Measurements from ENCODE around the gene E2F1. TPM values are rescaled to one million over a fixed set of nuclear protein-coding genes. Genes with fewer than 3 reads are reported as not detected.
A peak's percentile ranks its signal among the peaks of the same experiment; 100 is the strongest.

The E2F1 gene
- total and polyA plus RNA-seq, 4 donors: 3.4 to 11.4 (median 10.3) TPM

DNA sequence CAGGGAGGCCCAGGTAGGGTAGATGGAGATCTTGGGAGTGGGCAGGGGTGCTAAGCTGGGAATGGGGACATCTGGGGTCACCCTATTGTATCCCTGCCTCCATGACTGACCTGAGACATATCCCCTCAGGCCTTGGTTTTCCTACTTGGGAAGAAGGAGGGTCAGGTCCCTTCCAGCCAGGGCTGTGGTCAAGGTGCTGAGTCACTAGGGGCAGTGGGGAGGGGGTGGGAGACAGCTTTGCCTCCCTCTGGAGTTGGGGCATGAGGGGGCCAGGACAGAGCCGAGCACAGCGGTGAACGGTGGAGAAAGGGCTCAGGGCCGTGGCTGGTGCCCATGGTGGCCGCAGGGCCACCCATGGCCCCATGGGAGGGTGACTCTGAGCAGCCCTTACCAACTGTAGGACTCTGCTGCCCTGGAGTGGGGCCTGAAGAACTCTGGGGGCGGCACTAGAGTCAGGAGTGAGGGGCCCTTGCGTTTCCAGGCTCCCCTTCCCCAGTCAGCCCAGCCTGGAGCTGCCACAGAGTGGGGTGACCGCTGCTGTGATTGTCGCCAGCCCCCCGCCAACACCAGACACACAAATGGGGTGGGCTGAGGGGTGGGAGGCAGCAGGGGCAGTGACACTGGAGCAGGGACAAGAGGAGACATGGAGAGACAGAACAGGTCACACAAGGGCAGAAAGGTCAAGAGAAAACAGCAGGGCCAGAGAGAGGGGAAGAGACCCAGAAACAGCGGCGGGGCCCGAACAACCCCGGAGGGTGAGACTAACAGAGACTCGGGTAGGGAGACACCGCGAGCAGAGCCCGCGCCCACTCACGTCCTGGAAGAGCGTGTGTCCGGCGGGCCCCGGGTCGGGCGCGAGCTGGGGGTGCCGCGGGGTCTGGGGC is 12.5 kb downstream of the E2F1 start:
- Histone ChIP-seq H3K4me1 (ENCODE audit: control insufficient read depth, insufficient read depth, low read length) (peaks cover 44% of the 10 kb centered on the region), H3K4me3 (ENCODE audit: low read depth, low read length) (peak overlapping the region; percentile 57), H3K27me3 (ENCODE audit: control insufficient read depth, insufficient read depth, low read length) (no peaks in the 10 kb centered on the region), H3K27ac (ENCODE audit: low read depth, low read length) (no peak overlapping the region), H3K36me3 (ENCODE audit: control insufficient read depth, insufficient read depth, low read length) (peaks cover 47% of the 10 kb centered on the region), H3K9me3 (ENCODE audit: control insufficient read depth, insufficient read depth, low read length) (no peaks in the 10 kb centered on the region)
- WGBS (ENCODE audit: insufficient coverage): 10% methylated on average over 25 of the region's 29 CpGs
- no peak for DNase-seq (ENCODE audit: low read depth in 4 of 6, low spot score in 6 of 6)

DNA sequence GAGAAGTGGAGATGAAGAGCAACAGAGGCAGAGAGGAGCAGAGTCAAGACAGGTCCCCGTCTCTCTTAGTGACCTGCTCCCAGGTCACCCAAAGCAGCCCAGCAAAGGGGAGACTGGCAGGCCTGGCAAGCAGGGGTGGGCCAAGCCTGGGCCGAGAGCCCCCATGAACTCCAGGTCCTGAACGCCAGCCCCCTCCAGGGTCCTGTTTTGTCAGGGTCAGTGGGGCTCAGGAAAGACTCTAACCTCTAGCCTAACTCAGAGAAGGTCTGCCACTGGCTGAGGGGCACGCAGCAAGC is 13.1 kb downstream of the E2F1 start:
- peak overlapping the region; percentile 57 for H3K4me3 ChIP-seq (ENCODE audit: low read depth, low read length)
- no peaks in the 10 kb centered on the region for H3K9me3 ChIP-seq (ENCODE audit: control insufficient read depth, insufficient read depth, low read length)
- peaks cover 50% of the 10 kb centered on the region for H3K4me1 ChIP-seq (ENCODE audit: control insufficient read depth, insufficient read depth, low read length)
- H3K27me3 ChIP-seq (ENCODE audit: control insufficient read depth, insufficient read depth, low read length): no peaks in the 10 kb centered on the region
- DNase-seq (ENCODE audit: low read depth in 4 of 6, low spot score in 6 of 6): no peak
- peaks cover 41% of the 10 kb centered on the region for H3K36me3 ChIP-seq (ENCODE audit: control insufficient read depth, insufficient read depth, low read length)
- no peak overlapping the region for H3K27ac ChIP-seq (ENCODE audit: low read depth, low read length)
- 70% methylated on average over 3 of the region's 4 CpGs for WGBS (ENCODE audit: insufficient coverage)

- peaks cover 55% of the 10 kb centered on the region for H3K4me1 ChIP-seq (ENCODE audit: control insufficient read depth, insufficient read depth, low read length)
- DNase-seq (ENCODE audit: low read depth in 4 of 6, low spot score in 6 of 6): peak in 1 of 6 donors; percentile 28
- H3K27me3 ChIP-seq (ENCODE audit: control insufficient read depth, insufficient read depth, low read length): no peaks in the 10 kb centered on the region
- H3K4me3 ChIP-seq (ENCODE audit: low read depth, low read length): peak overlapping the region; percentile 57
- WGBS (ENCODE audit: insufficient coverage): 42% methylated on average over 13 of the region's 17 CpGs
- peaks cover 43% of the 10 kb centered on the region for H3K36me3 ChIP-seq (ENCODE audit: control insufficient read depth, insufficient read depth, low read length)
- no peaks in the 10 kb centered on the region for H3K9me3 ChIP-seq (ENCODE audit: control insufficient read depth, insufficient read depth, low read length)
- H3K27ac ChIP-seq (ENCODE audit: low read depth, low read length): no peak overlapping the region
Observed at GRCh38 chr20:33672426-33673113, 13.6 kb downstream of the E2F1 start.

DNA sequence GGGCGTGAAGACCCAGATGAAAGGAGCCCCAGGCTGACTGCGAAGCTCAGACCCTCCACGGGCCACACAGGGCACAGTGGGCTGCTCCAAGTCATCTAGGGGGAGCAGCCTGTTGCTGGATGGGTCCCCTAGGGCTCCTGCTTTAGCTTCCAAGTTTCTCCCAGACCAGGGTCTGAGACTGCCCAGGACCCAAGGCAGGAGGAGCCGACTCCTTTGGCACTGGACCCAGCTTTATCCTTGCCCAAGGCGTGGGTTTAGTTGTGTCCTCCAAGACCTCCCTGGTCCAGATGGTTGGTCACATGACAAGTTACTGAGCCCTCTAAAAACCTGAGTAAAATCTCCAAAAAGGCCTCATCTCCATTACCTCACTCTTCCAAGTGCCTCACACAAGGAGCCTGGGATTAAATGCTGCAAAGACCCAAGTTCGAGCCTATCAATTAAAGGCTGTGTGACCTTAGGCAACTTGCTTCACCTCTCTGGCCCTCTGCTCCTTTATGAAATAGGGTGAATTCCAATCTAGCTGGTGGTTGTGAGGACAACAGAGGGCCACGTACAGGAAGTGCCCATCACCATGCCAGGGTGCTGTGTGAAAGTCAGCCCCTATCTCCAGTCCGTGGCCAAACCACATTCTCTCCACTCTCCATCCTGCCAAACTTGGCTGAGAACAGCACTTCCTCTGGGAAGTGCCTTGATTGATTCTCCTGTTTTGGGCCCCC is 14.5 kb downstream of the E2F1 start:
- Histone ChIP-seq H3K4me1 (ENCODE audit: control insufficient read depth, insufficient read depth, low read length) (peaks cover 60% of the 10 kb centered on the region), H3K36me3 (ENCODE audit: control insufficient read depth, insufficient read depth, low read length) (peaks cover 41% of the 10 kb centered on the region), H3K4me3 (ENCODE audit: low read depth, low read length) (no peak overlapping the region), H3K9me3 (ENCODE audit: control insufficient read depth, insufficient read depth, low read length) (no peaks in the 10 kb centered on the region), H3K27me3 (ENCODE audit: control insufficient read depth, insufficient read depth, low read length) (no peaks in the 10 kb centered on the region), H3K27ac (ENCODE audit: low read depth, low read length) (no peak overlapping the region)
- WGBS (ENCODE audit: insufficient coverage): 72% methylated on average over 6 of the region's 8 CpGs
- no peak for DNase-seq (ENCODE audit: low read depth in 4 of 6, low spot score in 6 of 6)

DNA sequence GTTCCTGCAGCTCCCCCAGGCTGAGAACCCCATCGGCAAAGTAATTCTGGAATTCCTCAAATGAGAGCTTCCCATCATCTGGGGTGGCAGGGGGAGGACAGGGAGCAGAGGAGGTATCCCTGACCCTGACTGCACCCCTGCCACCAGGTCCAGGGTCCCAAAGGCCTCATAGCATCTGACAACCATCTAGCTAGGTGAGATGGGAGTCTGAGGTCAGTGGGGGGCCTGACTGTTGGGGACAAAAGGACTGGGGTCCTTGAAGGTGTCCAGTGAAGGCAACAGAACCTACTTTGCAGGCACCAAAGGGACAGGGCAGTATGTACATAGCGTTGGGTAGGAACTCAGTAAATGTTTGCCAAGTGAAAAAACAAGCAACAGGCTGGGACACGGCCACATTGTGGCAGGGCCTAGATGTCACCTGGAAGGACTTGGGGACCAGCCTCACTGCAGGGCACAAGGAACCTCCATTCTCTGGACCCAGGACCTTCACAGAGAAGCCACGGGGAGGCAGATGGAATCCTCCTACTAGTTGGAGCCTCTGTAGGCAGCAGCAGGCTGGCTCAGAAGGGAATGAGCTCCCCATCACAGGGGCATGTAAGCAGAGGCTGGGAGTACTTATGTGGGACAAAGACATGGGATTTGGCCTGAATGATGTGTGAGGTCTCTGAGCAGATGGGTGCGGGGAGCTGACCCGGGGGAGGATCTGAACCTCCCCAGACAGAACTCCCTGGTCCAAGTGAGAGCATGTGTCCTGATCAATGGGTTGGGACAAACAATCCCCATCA is 15.3 kb downstream of the E2F1 start:
- H3K36me3 ChIP-seq (ENCODE audit: control insufficient read depth, insufficient read depth, low read length): peaks cover 34% of the 10 kb centered on the region
- peaks cover 64% of the 10 kb centered on the region for H3K4me1 ChIP-seq (ENCODE audit: control insufficient read depth, insufficient read depth, low read length)
- WGBS (ENCODE audit: insufficient coverage): 91% methylated on average over 5 of the region's 6 CpGs
- DNase-seq (ENCODE audit: low read depth in 4 of 6, low spot score in 6 of 6): no peak
- H3K27me3 ChIP-seq (ENCODE audit: control insufficient read depth, insufficient read depth, low read length): no peaks in the 10 kb centered on the region
- H3K4me3 ChIP-seq (ENCODE audit: low read depth, low read length): no peak overlapping the region
- no peak overlapping the region for H3K27ac ChIP-seq (ENCODE audit: low read depth, low read length)
- no peaks in the 10 kb centered on the region for H3K9me3 ChIP-seq (ENCODE audit: control insufficient read depth, insufficient read depth, low read length)

GRCh38 chr20:33669873-33670640 is 16.1 kb downstream of the E2F1 start:
- H3K27ac ChIP-seq (ENCODE audit: low read depth, low read length): no peak overlapping the region
- peaks cover 57% of the 10 kb centered on the region for H3K4me1 ChIP-seq (ENCODE audit: control insufficient read depth, insufficient read depth, low read length)
- no peak for DNase-seq (ENCODE audit: low read depth in 4 of 6, low spot score in 6 of 6)
- H3K4me3 ChIP-seq (ENCODE audit: low read depth, low read length): no peak overlapping the region
- H3K27me3 ChIP-seq (ENCODE audit: control insufficient read depth, insufficient read depth, low read length): no peaks in the 10 kb centered on the region
- no peaks in the 10 kb centered on the region for H3K9me3 ChIP-seq (ENCODE audit: control insufficient read depth, insufficient read depth, low read length)
- 84% methylated on average over 13 of the region's 13 CpGs for WGBS (ENCODE audit: insufficient coverage)
- peaks cover 34% of the 10 kb centered on the region for H3K36me3 ChIP-seq (ENCODE audit: control insufficient read depth, insufficient read depth, low read length)

- WGBS (ENCODE audit: insufficient coverage): 78% methylated on average over 4 of the region's 5 CpGs
- H3K4me1 ChIP-seq (ENCODE audit: control insufficient read depth, insufficient read depth, low read length): peaks cover 56% of the 10 kb centered on the region
- no peak overlapping the region for H3K4me3 ChIP-seq (ENCODE audit: low read depth, low read length)
- no peaks in the 10 kb centered on the region for H3K9me3 ChIP-seq (ENCODE audit: control insufficient read depth, insufficient read depth, low read length)
- no peak overlapping the region for H3K27ac ChIP-seq (ENCODE audit: low read depth, low read length)
- peaks cover 34% of the 10 kb centered on the region for H3K36me3 ChIP-seq (ENCODE audit: control insufficient read depth, insufficient read depth, low read length)
- DNase-seq (ENCODE audit: low read depth in 4 of 6, low spot score in 6 of 6): no peak
- no peaks in the 10 kb centered on the region for H3K27me3 ChIP-seq (ENCODE audit: control insufficient read depth, insufficient read depth, low read length)
Observed at GRCh38 chr20:33669224-33669623, 17.0 kb downstream of the E2F1 start.

DNA sequence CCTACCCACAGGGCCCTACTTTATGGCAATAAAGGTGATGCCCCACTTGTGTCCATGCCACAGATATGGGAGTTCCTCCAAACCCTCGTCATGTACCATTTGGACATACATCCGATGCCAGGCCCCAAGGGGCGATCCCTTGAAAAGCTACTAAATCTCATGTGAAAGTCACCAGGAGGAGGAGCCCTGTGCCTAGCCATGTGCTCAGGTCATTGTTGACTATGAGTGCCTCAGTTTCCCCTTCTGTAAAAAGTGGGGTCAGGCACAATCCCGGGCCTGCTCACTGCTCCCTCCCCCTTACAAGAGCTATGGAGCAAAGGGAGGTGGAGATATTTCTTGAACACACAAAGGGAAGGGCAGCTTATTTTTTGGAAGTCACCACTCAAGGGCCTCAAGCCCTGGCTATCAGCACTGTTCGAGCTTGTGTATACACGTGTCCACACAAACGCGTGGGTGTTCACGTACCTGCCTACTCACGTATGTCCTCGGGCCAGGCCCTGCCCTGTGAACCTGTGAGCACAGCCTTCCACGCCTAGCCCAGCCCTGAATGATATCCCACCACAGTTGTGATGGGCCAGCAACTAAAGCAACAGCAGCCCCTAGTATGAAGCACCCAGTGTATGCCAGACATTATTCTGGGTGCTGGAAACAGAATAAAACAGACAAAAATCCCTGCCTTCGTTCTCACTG is 17.6 kb downstream of the E2F1 start:
- H3K36me3 ChIP-seq (ENCODE audit: control insufficient read depth, insufficient read depth, low read length): peaks cover 34% of the 10 kb centered on the region
- no peaks in the 10 kb centered on the region for H3K27me3 ChIP-seq (ENCODE audit: control insufficient read depth, insufficient read depth, low read length)
- H3K27ac ChIP-seq (ENCODE audit: low read depth, low read length): no peak overlapping the region
- H3K4me3 ChIP-seq (ENCODE audit: low read depth, low read length): peak overlapping the region; percentile 36
- 91% methylated on average over 11 of the region's 13 CpGs for WGBS (ENCODE audit: insufficient coverage)
- H3K9me3 ChIP-seq (ENCODE audit: control insufficient read depth, insufficient read depth, low read length): no peaks in the 10 kb centered on the region
- no peak for DNase-seq (ENCODE audit: low read depth in 4 of 6, low spot score in 6 of 6)
- peaks cover 57% of the 10 kb centered on the region for H3K4me1 ChIP-seq (ENCODE audit: control insufficient read depth, insufficient read depth, low read length)

Data from spinal cord (tissue), 10 donors.